NCI-H1105 treated with DMSO at 0.1 percent for 48 hours (cell line): ENCODE measurements around the gene RFK.
A peak's percentile ranks its signal among the peaks of the same experiment; 100 is the strongest.

ENCODE experiments used
- DNase-seq: peaks from one replicate; lab custom pipeline; 2025; lab: John Stamatoyannopoulos, UW

Gene RFK

GRCh38 chr9:76412638-76413037 is 18.4 kb upstream of the RFK start:
- DNase-seq, result no peak

GRCh38 chr9:76405868-76406267 is 11.6 kb upstream of the RFK start:
- no peak for DNase-seq

- no peak for DNase-seq
Observed at GRCh38 chr9:76405340-76405739, 11.1 kb upstream of the RFK start.

GRCh38 chr9:76404401-76404800 is 10.2 kb upstream of the RFK start:
- no peak for DNase-seq

GRCh38 chr9:76403352-76403751 is 9.1 kb upstream of the RFK start:
- DNase-seq, result no peak

GRCh38 chr9:76401580-76402354 is 7.5 kb upstream of the RFK start:
- DNase-seq, result no peak

- no peak for DNase-seq
Observed at GRCh38 chr9:76401176-76401575, 7.0 kb upstream of the RFK start.

- no peak for DNase-seq
Observed at GRCh38 chr9:76400534-76401096, 6.4 kb upstream of the RFK start.

GRCh38 chr9:76399856-76400255 is 5.6 kb upstream of the RFK start:
- DNase-seq, result no peak

- no peak for DNase-seq
Observed at GRCh38 chr9:76396597-76396996, 2.4 kb upstream of the RFK start.

- DNase-seq, result no peak
Observed at GRCh38 chr9:76396144-76396543, 1.9 kb upstream of the RFK start.

- DNase-seq, result no peak
Observed at GRCh38 chr9:76395381-76395780, 1.2 kb upstream of the RFK start.

- peak; percentile 74 for DNase-seq
Observed at GRCh38 chr9:76394960-76395252, 680 bp upstream of the RFK start.

GRCh38 chr9:76390656-76391055 is 3.6 kb downstream of the RFK start:
- no peak for DNase-seq

GRCh38 chr9:76379494-76379893 is 14.7 kb downstream of the RFK start:
- peak; percentile 90 for DNase-seq

GRCh38 chr9:76378367-76379073 is 15.7 kb downstream of the RFK start:
- no peak for DNase-seq

- DNase-seq, result no peak
Observed at GRCh38 chr9:76377791-76378190, 16.4 kb downstream of the RFK start.

GRCh38 chr9:76374783-76375559 is 19.3 kb downstream of the RFK start:
- no peak for DNase-seq

- no peak for DNase-seq
Observed at GRCh38 chr9:76373784-76374474, 20.3 kb downstream of the RFK start.

- no peak for DNase-seq
Observed at GRCh38 chr9:76373173-76373783, 20.9 kb downstream of the RFK start.

GRCh38 chr9:76372336-76372735 is 21.9 kb downstream of the RFK start:
- DNase-seq, result no peak

- no peak for DNase-seq
Observed at GRCh38 chr9:76371901-76372300, 22.3 kb downstream of the RFK start.
